Chondrocyte (in vitro differentiated cells): Measurements from ENCODE around the gene CAMKMT. TPM values are rescaled to one million over a fixed set of nuclear protein-coding genes. Genes with fewer than 3 reads are reported as not detected.

ENCODE experiments used
- DNase-seq: peaks from one replicate; pipeline ENCODE4 v3.0.0; 2021; ENCODE audit warnings: mixed read lengths, low spot score
- H3K27ac Mint-ChIP-seq: one replicate; pipeline ENCODE4 v1.8.0; 2021; ENCODE audit warnings: mild to moderate bottlenecking, moderate library complexity, mixed read lengths; ENCODE audit not compliant: unreplicated experiment
- H3K27me3 Mint-ChIP-seq: 2 replicates; pipeline ENCODE4 v1.8.0; 2021; ENCODE audit warnings: low read depth, mixed read lengths
- H3K36me3 Mint-ChIP-seq: 2 replicates; pipeline ENCODE4 v1.8.0; 2021; ENCODE audit warnings: low read depth, mixed read lengths
- H3K4me1 Mint-ChIP-seq: 2 replicates; pipeline ENCODE4 v1.8.0; 2021; ENCODE audit warnings: low read depth, mild to moderate bottlenecking, mixed read lengths
- H3K4me3 Mint-ChIP-seq: one replicate; pipeline ENCODE4 v1.8.0; 2021; ENCODE audit warnings: mild to moderate bottlenecking, moderate library complexity, mixed read lengths; ENCODE audit not compliant: unreplicated experiment
- H3K9me3 Mint-ChIP-seq: 2 replicates; pipeline ENCODE4 v1.8.0; 2021; ENCODE audit warnings: low read depth, mixed read lengths
- total RNA-seq: library from RNA; stranded (reverse); gene quantifications from 3 replicates; pipeline ENCODE4 v1.2.1, GENCODE V29; 2021
- TF ChIP-seq, protein P1 (sequence below): fragments of 200-600 bp; sonication (generic); IDR thresholded peaks from 2 replicates; pipeline ENCODE4 v1.5.0; 2021; ENCODE audit warnings: antibody characterized with exemption, mild to moderate bottlenecking, moderate library complexity

CAMKMT gene
- total RNA-seq, 1 donor from 2014 or later, result 6.5 TPM

GRCh38 chr2:44477657-44478414, 116.1 kb downstream of the CAMKMT start:
- H3K4me1 Mint-ChIP-seq, result peaks cover 7% of the 10 kb centered on the region
- DNase-seq, result no peak
- no peak overlapping the region for H3K27ac Mint-ChIP-seq
- H3K9me3 Mint-ChIP-seq, result no peaks in the 10 kb centered on the region
- H3K4me3 Mint-ChIP-seq, result no peak overlapping the region
- no peaks in the 10 kb centered on the region for H3K27me3 Mint-ChIP-seq
- TF ChIP-seq, protein P1, sequence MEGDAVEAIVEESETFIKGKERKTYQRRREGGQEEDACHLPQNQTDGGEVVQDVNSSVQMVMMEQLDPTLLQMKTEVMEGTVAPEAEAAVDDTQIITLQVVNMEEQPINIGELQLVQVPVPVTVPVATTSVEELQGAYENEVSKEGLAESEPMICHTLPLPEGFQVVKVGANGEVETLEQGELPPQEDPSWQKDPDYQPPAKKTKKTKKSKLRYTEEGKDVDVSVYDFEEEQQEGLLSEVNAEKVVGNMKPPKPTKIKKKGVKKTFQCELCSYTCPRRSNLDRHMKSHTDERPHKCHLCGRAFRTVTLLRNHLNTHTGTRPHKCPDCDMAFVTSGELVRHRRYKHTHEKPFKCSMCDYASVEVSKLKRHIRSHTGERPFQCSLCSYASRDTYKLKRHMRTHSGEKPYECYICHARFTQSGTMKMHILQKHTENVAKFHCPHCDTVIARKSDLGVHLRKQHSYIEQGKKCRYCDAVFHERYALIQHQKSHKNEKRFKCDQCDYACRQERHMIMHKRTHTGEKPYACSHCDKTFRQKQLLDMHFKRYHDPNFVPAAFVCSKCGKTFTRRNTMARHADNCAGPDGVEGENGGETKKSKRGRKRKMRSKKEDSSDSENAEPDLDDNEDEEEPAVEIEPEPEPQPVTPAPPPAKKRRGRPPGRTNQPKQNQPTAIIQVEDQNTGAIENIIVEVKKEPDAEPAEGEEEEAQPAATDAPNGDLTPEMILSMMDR, result no peak
- H3K36me3 Mint-ChIP-seq, result no peaks in the 10 kb centered on the region

GRCh38 chr2:44479127-44479887, 117.6 kb downstream of the CAMKMT start:
- no peak for DNase-seq
- Mint-ChIP-seq H3K9me3 (no peaks in the 10 kb centered on the region), H3K27me3 (no peaks in the 10 kb centered on the region), H3K4me3 (no peak overlapping the region), H3K4me1 (peaks cover 7% of the 10 kb centered on the region), H3K36me3 (no peaks in the 10 kb centered on the region), H3K27ac (no peak overlapping the region)
- TF ChIP-seq, protein P1, result peak; percentile 100

DNA sequence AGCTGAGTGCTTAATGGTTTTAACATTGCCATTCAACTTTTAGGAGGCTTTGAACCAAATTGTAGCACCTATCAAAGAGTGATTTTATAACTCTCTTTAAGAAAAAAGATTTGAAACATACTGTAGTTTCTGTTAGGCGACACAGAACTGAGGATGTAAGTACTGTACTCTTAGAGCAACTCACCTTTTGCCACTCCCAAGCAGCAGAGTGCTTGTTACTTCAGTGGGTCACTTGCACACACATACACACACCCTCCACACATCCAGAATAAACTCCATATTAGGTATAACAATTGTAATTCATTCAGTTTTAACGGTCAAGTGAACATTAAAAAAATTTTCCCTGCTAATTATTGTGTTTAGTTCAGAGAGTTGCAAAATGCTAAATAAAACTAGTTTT, 118.3 kb downstream of the CAMKMT start:
- H3K36me3 Mint-ChIP-seq, result peaks cover 1% of the 10 kb centered on the region
- TF ChIP-seq, protein P1, result no peak
- no peaks in the 10 kb centered on the region for H3K27me3 Mint-ChIP-seq
- peaks cover 7% of the 10 kb centered on the region for H3K9me3 Mint-ChIP-seq
- no peak overlapping the region for H3K27ac Mint-ChIP-seq
- peaks cover 7% of the 10 kb centered on the region for H3K4me1 Mint-ChIP-seq
- no peak overlapping the region for H3K4me3 Mint-ChIP-seq
- no peak for DNase-seq

DNA sequence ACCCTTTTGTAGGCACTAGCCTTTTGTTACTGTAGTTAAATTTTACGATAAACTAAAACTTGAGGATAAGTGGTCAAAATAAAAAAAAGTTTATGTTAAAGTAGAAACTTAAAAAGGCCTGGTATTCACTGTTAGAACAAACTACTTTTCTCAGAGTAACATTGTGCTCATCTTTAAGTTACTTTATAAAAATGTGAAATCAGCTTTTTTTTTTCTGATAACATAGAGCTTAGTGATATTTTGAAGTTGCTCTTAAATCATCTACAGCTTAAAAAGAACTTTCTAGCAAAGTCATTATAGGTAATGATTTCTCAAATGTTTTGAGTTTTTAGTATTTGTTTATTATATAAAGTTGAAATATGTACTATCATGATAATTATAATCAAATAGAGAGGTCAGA, 125.3 kb downstream of the CAMKMT start:
- Mint-ChIP-seq H3K4me3 (no peak overlapping the region), H3K27me3 (no peaks in the 10 kb centered on the region), H3K27ac (no peak overlapping the region), H3K4me1 (no peaks in the 10 kb centered on the region), H3K9me3 (peaks cover 8% of the 10 kb centered on the region), H3K36me3 (peaks cover 1% of the 10 kb centered on the region)
- TF ChIP-seq, protein P1, result no peak
- DNase-seq, result no peak

GRCh38 chr2:44490726-44491125, 129.0 kb downstream of the CAMKMT start:
- TF ChIP-seq, protein P1, result no peak
- DNase-seq, result no peak
- Mint-ChIP-seq H3K27me3 (no peaks in the 10 kb centered on the region), H3K36me3 (no peaks in the 10 kb centered on the region), H3K4me1 (no peaks in the 10 kb centered on the region), H3K27ac (no peak overlapping the region), H3K4me3 (no peak overlapping the region), H3K9me3 (no peaks in the 10 kb centered on the region)
